Keratinocyte (primary cell): ENCODE results near the gene CATSPERZ.

Experiments used
- CTCF ChIP-seq, 3 experiments: IDR thresholded peaks in 1 of 3; conservative IDR thresholded peaks in 1 of 3; optimal IDR thresholded peaks in 1 of 3; 2 replicates in 2 of 3; 3 replicates in 1 of 3; pipeline versions ENCODE3 to v1.5.1; 2011; ENCODE audit warnings: low read length in 3 of 3, mild to moderate bottlenecking in 3 of 3, moderate library complexity in 2 of 3, control low read depth in 1 of 3, inconsistent platforms in 1 of 3; ENCODE audit not compliant: insufficient read depth in 2 of 3; ENCODE audit errors: extremely low read depth in 1 of 3
- EZH2 ChIP-seq: IDR thresholded peaks from one replicate; pipeline ENCODE4 v1.6.1; 2012; ENCODE audit warnings: inconsistent platforms, mild to moderate bottlenecking, low read length, moderate library complexity

DNA sequence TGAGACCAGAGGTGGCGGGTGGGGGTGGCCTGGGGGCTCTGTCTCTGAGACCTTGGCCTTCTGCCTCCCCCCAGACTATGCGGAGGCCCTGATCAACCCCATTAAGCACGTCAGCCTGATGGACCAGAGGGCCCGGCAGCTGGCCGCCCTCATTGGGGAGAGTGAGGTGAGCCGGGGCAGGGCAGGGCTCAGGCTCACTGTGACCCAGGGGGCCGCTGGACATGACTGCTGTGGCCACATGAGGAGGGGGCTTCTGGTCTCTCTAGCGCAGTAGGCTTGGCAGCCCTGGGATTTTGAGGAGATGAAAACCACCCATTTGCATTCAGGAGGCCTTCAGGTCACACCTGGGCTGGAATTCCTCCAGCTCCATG is 36.2 kb upstream of the CATSPERZ start:
- TF ChIP-seq CTCF (optimal IDR thresholded peaks at IDR 0.05 in 1 of 3, IDR thresholded peaks at IDR 0.05 in 1 of 3, conservative IDR thresholded peaks at IDR 0.05 in 1 of 3; ENCODE audit: extremely low read depth in 1 of 3, insufficient read depth in 2 of 3, low read length in 3 of 3) (no peak), EZH2 (no peak)
